ENCODE measurements around the gene THBS2.
"Not testable (repeated sequence)": the region's sequence is repeated elsewhere in the genome, so short reads cannot be mapped to it uniquely, and the experiment has no call there.

THBS2 gene

GRCh38 chr6:169253337-169254238 lies at the start of gene THBS2:
THBS2 (minus strand) TSS chr6:169253846; CDS start chr6:169250784, 3,062 bp downstream.
- peak; percentile 87 for DNase-seq (ENCODE audit: low spot score)

- no peak for DNase-seq (ENCODE audit: low spot score)
These were observed 49.1 kb upstream of the THBS2 start for GRCh38 chr6:169302716-169303115.

GRCh38 chr6:169302255-169302654 lies 48.6 kb upstream of the THBS2 start:
- no peak for DNase-seq (ENCODE audit: low spot score)

- DNase-seq (ENCODE audit: low spot score): no peak
These were observed 47.3 kb upstream of the THBS2 start for GRCh38 chr6:169300916-169301315.

- not testable (repeated sequence) for DNase-seq (ENCODE audit: low spot score)
These were observed 45.0 kb upstream of the THBS2 start for GRCh38 chr6:169298626-169299025.

- DNase-seq (ENCODE audit: low spot score): no peak
These were observed 43.0 kb upstream of the THBS2 start for GRCh38 chr6:169296622-169297021.

- DNase-seq (ENCODE audit: low spot score): no peak
These were observed 42.5 kb upstream of the THBS2 start for GRCh38 chr6:169296170-169296569.

- DNase-seq (ENCODE audit: low spot score): no peak
These were observed 39.5 kb upstream of the THBS2 start for GRCh38 chr6:169293196-169293595.

GRCh38 chr6:169292338-169293124 lies 38.9 kb upstream of the THBS2 start:
- DNase-seq (ENCODE audit: low spot score): peak; percentile 88

GRCh38 chr6:169291646-169292337 lies 38.1 kb upstream of the THBS2 start:
- DNase-seq (ENCODE audit: low spot score): no peak

- no peak for DNase-seq (ENCODE audit: low spot score)
These were observed 37.5 kb upstream of the THBS2 start for GRCh38 chr6:169291148-169291547.

GRCh38 chr6:169289619-169290339 lies 36.1 kb upstream of the THBS2 start:
- no peak for DNase-seq (ENCODE audit: low spot score)

- no peak for DNase-seq (ENCODE audit: low spot score)
These were observed 35.6 kb upstream of the THBS2 start for GRCh38 chr6:169289257-169289618.

GRCh38 chr6:169288591-169288990 lies 34.9 kb upstream of the THBS2 start:
- DNase-seq (ENCODE audit: low spot score): peak; percentile 80

- no peak for DNase-seq (ENCODE audit: low spot score)
These were observed 34.0 kb upstream of the THBS2 start for GRCh38 chr6:169287675-169288074.

- DNase-seq (ENCODE audit: low spot score): no peak
These were observed 33.3 kb upstream of the THBS2 start for GRCh38 chr6:169286961-169287360.

- no peak for DNase-seq (ENCODE audit: low spot score)
These were observed 31.5 kb upstream of the THBS2 start for GRCh38 chr6:169285165-169285564.

GRCh38 chr6:169283924-169284323 lies 30.3 kb upstream of the THBS2 start:
- DNase-seq (ENCODE audit: low spot score): no peak

GRCh38 chr6:169282043-169282442 lies 28.4 kb upstream of the THBS2 start:
- DNase-seq (ENCODE audit: low spot score): no peak

GRCh38 chr6:169277619-169278018 lies 24.0 kb upstream of the THBS2 start:
- DNase-seq (ENCODE audit: low spot score): no peak

- DNase-seq (ENCODE audit: low spot score): no peak
These were observed 21.1 kb upstream of the THBS2 start for GRCh38 chr6:169274781-169275180.

GRCh38 chr6:169273511-169273910 lies 19.9 kb upstream of the THBS2 start:
- no peak for DNase-seq (ENCODE audit: low spot score)

All from AG08395 (cell line).